Naive B cell (primary cell): ENCODE measurements around the gene GASK1A. TPM values are rescaled to one million over a fixed set of nuclear protein-coding genes. Genes with fewer than 3 reads are reported as not detected.

Experiments
- ATAC-seq, 2 donors: fragments of 150-1000 bp; cut with Tn5 transposase; 2 replicates each; pipeline ENCODE4 v1.10.0; 2021; ENCODE audit warnings: low read depth in 2 of 2, mild to moderate bottlenecking in 2 of 2, moderate library complexity in 2 of 2
- DNase-seq: peaks from one replicate; pipeline ENCODE4 v3.0.0; 2022
- H3K27ac Mint-ChIP-seq, 6 donors: one replicate each; pipeline ENCODE4 v1.8.0; 2020 to 2022; ENCODE audit warnings: mild to moderate bottlenecking in 6 of 6, mixed read lengths in 6 of 6, moderate library complexity in 5 of 6, inconsistent platforms in 2 of 6
- H3K27me3 Mint-ChIP-seq, 3 donors: one replicate each; pipeline ENCODE4 v1.8.0; 2021 to 2022; ENCODE audit warnings: mixed read lengths in 3 of 3, mild to moderate bottlenecking in 1 of 3
- H3K36me3 Mint-ChIP-seq, 2 donors: one replicate each; pipeline ENCODE4 v1.8.0; 2020 to 2022; ENCODE audit warnings: mixed read lengths in 2 of 2, inconsistent platforms in 1 of 2, mild to moderate bottlenecking in 1 of 2
- H3K4me1 Mint-ChIP-seq, 3 donors: one replicate each; pipeline ENCODE4 v1.8.0; 2020 to 2022; ENCODE audit warnings: mixed read lengths in 3 of 3, inconsistent platforms in 1 of 3, mild to moderate bottlenecking in 1 of 3, moderate library complexity in 1 of 3
- H3K4me3 Mint-ChIP-seq, 8 donors: one replicate each; pipeline ENCODE4 v1.8.0; 2020 to 2022; ENCODE audit warnings: mild to moderate bottlenecking in 8 of 8, mixed read lengths in 8 of 8, moderate library complexity in 8 of 8, inconsistent platforms in 2 of 8
- H3K9me3 Mint-ChIP-seq, 7 donors: one replicate each; pipeline ENCODE4 v1.8.0; 2020 to 2022; ENCODE audit warnings: mixed read lengths in 7 of 7, mild to moderate bottlenecking in 5 of 7, inconsistent platforms in 2 of 7, moderate library complexity in 1 of 7
- polyA plus RNA-seq, 6 donors: library from polyadenylated mRNA; unstranded; fragments of 300-500 nt; fragmentation: Illumina TruSeq; gene quantifications; one replicate each; pipeline ENCODE4 v1.2.3, GENCODE V29; 2021; ENCODE audit warnings: low read depth in 6 of 6

GASK1A gene
- polyA plus RNA-seq, 6 donors from 2014 or later, result not detected

- H3K4me3 Mint-ChIP-seq, result peak overlapping the region in 2 of 8 donors; percentile 12 to 40
- ATAC-seq (no peak), DNase-seq (no peak)
- peaks cover 0 to 3% (median 1%) of the 10 kb centered on the region in 3 donors for H3K27me3 Mint-ChIP-seq
- no peak overlapping the region for H3K27ac Mint-ChIP-seq
- no peaks in the 10 kb centered on the region for H3K36me3 Mint-ChIP-seq
- no peaks in the 10 kb centered on the region for H3K9me3 Mint-ChIP-seq
- H3K4me1 Mint-ChIP-seq, result peaks cover 0 to 16% (median 3%) of the 10 kb centered on the region in 3 donors
These were observed 123.8 kb downstream of the GASK1A start for GRCh38 chr3:43102773-43103480.

DNA sequence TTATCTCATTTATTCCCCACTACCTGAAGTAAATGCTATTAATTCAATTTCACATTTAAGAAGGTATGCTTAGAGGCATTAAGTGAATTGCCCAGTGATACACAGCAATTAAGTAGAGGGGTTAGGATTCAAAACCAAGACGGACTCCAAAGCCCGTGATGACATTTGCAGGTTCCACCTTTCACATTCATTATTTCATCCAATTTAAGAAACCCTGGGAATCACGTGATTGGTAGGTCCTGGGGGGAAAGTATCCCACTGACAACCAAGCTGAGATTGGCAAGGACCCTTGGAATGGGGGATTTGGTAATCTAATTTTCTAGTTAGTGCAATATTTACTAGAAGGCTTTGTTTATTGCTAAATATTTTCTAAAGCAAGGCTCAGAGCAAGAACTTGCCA, 124.9 kb downstream of the GASK1A start:
- Mint-ChIP-seq H3K36me3 (no peaks in the 10 kb centered on the region), H3K27me3 (peaks cover 0 to 6% (median 3%) of the 10 kb centered on the region in 3 donors), H3K9me3 (no peaks in the 10 kb centered on the region), H3K27ac (no peak overlapping the region), H3K4me3 (peak overlapping the region in 4 of 8 donors; percentile 49 to 85 (median 80)), H3K4me1 (peaks cover 0 to 16% (median 3%) of the 10 kb centered on the region in 3 donors)
- no peak for DNase-seq
- no peak for ATAC-seq

DNA sequence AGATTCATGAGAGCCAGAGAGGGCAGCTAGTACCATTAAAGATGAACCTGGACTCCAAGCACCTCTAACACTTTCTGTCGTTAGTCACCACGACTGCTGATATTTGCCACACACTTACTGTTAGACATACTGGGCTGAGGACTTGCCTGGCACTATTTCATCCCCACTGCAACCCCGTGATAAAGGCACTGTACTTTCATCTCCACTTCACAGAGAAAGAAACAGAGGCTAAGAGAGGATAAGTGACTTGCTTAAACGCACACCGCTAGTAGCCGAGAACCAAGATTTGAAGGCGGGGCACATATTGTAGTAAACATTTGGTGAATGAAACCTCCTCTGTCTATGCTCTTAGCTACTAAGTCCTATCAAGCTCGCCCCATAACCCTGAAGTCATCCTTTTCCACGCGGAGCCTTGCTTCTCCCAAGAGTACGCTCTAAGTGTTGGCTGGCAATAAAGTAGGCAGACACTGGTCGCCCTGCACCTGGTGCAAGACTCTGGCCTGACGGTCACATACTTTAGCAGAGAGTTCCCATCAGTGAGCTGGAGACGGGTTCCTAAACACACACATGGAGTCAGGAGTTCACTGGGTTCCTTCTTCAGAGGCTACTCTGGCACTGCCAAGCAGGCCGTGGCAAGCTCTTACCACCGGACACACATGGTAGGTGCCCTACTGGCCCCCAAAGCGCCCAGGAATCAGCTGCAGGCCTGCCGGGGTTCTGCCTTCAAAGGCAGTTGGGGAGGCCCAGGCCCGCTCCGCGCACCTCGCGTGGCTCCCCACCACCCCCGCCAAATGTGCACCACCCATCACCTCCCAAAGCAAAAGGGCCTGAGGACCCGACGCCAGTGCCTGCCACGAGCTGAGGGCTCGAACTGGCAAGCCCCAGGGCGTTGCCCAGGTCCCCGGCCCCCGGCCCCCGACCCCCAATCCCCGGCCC, 125.8 kb downstream of the GASK1A start:
- no peak for ATAC-seq
- H3K36me3 Mint-ChIP-seq, result no peaks in the 10 kb centered on the region
- H3K27ac Mint-ChIP-seq, result peak overlapping the region in 2 of 6 donors; percentile 11 to 79
- peak; percentile 7 for DNase-seq
- peaks cover 0 to 16% (median 3%) of the 10 kb centered on the region in 3 donors for H3K4me1 Mint-ChIP-seq
- peak overlapping the region; percentile 19 to 86 (median 76) for H3K4me3 Mint-ChIP-seq
- peaks cover 0 to 6% (median 3%) of the 10 kb centered on the region in 3 donors for H3K27me3 Mint-ChIP-seq
- no peaks in the 10 kb centered on the region for H3K9me3 Mint-ChIP-seq

- Mint-ChIP-seq H3K9me3 (no peaks in the 10 kb centered on the region), H3K4me3 (peak within 1 kb of the TSS; percentile 76 to 91 (median 86)), H3K27ac (peak within 1 kb of the TSS in 3 of 6 donors; percentile 11 to 79 (median 60)), H3K36me3 (no peaks in the 10 kb centered on the region), H3K27me3 (peaks cover 0 to 6% (median 3%) of the 10 kb centered on the region in 3 donors), H3K4me1 (peaks cover 0 to 16% (median 3%) of the 10 kb centered on the region in 3 donors)
- peak; percentile 81 for DNase-seq
- ATAC-seq, result peak; percentile 96
These were observed 126.6 kb downstream of the GASK1A start, which contains the start of gene POMGNT2 for GRCh38 chr3:43105596-43106292. Gene POMGNT2, minus strand, starts transcription at chr3:43106079. Its CDS starts 24,648 bp downstream, at chr3:43081431.

DNA sequence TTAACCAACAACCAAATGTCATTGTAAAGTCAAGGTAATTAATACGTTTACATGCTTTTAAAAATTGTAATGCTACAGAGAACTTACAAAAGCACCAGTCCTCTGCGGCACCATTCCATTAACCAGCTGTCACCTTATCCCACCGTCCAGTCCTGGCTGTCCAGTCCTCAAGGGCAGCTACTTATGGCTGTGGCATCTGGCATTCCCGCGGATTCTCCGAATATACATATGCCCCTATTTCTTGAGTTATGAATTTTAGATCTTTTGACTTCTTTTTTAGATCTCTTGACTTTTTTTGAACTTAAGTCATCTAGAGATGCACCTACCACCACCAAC, 127.2 kb downstream of the GASK1A start:
- H3K4me1 Mint-ChIP-seq, result peaks cover 0 to 16% (median 3%) of the 10 kb centered on the region in 3 donors
- H3K9me3 Mint-ChIP-seq, result no peaks in the 10 kb centered on the region
- ATAC-seq, result no peak

More for the DNA sequence above, 127.2 kb downstream of the GASK1A start:
- no peak for DNase-seq
- Mint-ChIP-seq H3K4me3 (peak overlapping the region; percentile 74 to 91 (median 86)), H3K27me3 (peaks cover 0 to 6% (median 3%) of the 10 kb centered on the region in 3 donors), H3K27ac (peak overlapping the region in 1 of 6 donors; percentile 60), H3K36me3 (no peaks in the 10 kb centered on the region)

Other genes with a start within 250 kb of the GASK1A start
- gene CCDC13, start 206.1 kb upstream of the GASK1A start, polyA plus RNA-seq, result 1 to 10 TPM in 1 of 6 donors, under 1 TPM in 4, not detected in 1; 0.39 to 1.2 (median 0.56) TPM
- 10 to 100 TPM; 47.7 to 83.7 (median 65.3) TPM for gene HIGD1A, start 174.8 kb upstream of the GASK1A start, polyA plus RNA-seq
- gene ACKR2, start 169.9 kb upstream of the GASK1A start, polyA plus RNA-seq, result under 1 TPM in 4 of 6 donors, not detected in 2; 0.10 to 0.28 (median 0.20) TPM
- not detected for gene CYP8B1, start 103.4 kb upstream of the GASK1A start, polyA plus RNA-seq
- gene ZNF662, start 73.2 kb upstream of the GASK1A start, polyA plus RNA-seq, result not detected
- 1 to 10 TPM in 5 of 6 donors, not detected in 1; 2.9 to 7.4 (median 6.1) TPM for gene POMGNT2, start 126.8 kb downstream of the GASK1A start, polyA plus RNA-seq